Smooth muscle cell (in vitro differentiated cells): ENCODE results near the gene EDRF1. TPM values are rescaled to one million over a fixed set of nuclear protein-coding genes. Genes with fewer than 3 reads are reported as not detected.

Experiments used
- DNase-seq: peaks from one replicate; lab custom pipeline; 2025; ENCODE audit not compliant: unreplicated experiment; lab: John Stamatoyannopoulos, UW
- H2AFZ ChIP-seq: fragments of 200-600 bp; sonication (generic); 2 replicates; pipeline ENCODE4 v1.6.0; 2016; ENCODE audit warnings: antibody characterized with exemption, low read depth, mild to moderate bottlenecking
- H3F3A ChIP-seq: fragments of 200-600 bp; sonication (generic); 2 replicates; pipeline ENCODE4 v1.6.0; 2017; ENCODE audit warnings: antibody characterized with exemption, low read depth
- H3K27ac ChIP-seq: fragments of 200-600 bp; sonication (generic); 2 replicates; pipeline ENCODE4 v1.5.1; 2016; ENCODE audit warnings: low read depth, mild to moderate bottlenecking
- H3K27me3 ChIP-seq: fragments of 200-600 bp; sonication (generic); 2 replicates; pipeline ENCODE4 v1.6.1; 2016; ENCODE audit warnings: low read depth, mild to moderate bottlenecking
- H3K36me3 ChIP-seq: fragments of 200-600 bp; sonication (generic); 2 replicates; pipeline ENCODE4 v1.5.1; 2016; ENCODE audit warnings: low read depth
- H3K4me1 ChIP-seq: fragments of 200-600 bp; sonication (generic); 2 replicates; pipeline ENCODE4 v1.5.1; 2016; ENCODE audit warnings: low read depth
- H3K4me2 ChIP-seq: fragments of 200-600 bp; sonication (generic); 2 replicates; pipeline ENCODE4 v1.6.0; 2016; ENCODE audit warnings: mild to moderate bottlenecking
- H3K4me3 ChIP-seq: fragments of 200-600 bp; sonication (generic); 2 replicates; pipeline ENCODE4 v1.5.1; 2016; ENCODE audit warnings: mild to moderate bottlenecking
- H3K79me2 ChIP-seq: fragments of 200-600 bp; sonication (generic); 2 replicates; pipeline ENCODE4 v1.6.0; 2016; ENCODE audit warnings: low read depth, mild to moderate bottlenecking
- H3K9ac ChIP-seq: fragments of 200-600 bp; sonication (generic); 2 replicates; pipeline ENCODE4 v1.6.0; 2016; ENCODE audit warnings: low read depth
- H3K9me3 ChIP-seq: fragments of 200-600 bp; sonication (generic); replicated peaks from 2 replicates; pipeline ENCODE4 v1.5.1; 2016; ENCODE audit warnings: low read depth
- H4K20me1 ChIP-seq: fragments of 200-600 bp; sonication (generic); 2 replicates; pipeline ENCODE4 v1.6.0; 2016; ENCODE audit warnings: low read depth
- CTCF ChIP-seq: fragments of 200-600 bp; sonication (generic); IDR thresholded peaks from 2 replicates; pipeline ENCODE4 v1.5.1; 2017; ENCODE audit warnings: borderline replicate concordance, mild to moderate bottlenecking, antibody characterized with exemption; ENCODE audit not compliant: insufficient read depth, poor library complexity, severe bottlenecking
- WGBS: methylation state at CpG from one replicate; pipeline ENCODE4 v1.1.7; 2016; ENCODE audit warnings: low lambda C conversion rate; 5-methylcytosine and 5-hydroxymethylcytosine counted together
- polyA plus RNA-seq: library from polyadenylated mRNA; unstranded; fragments of >200 nt; fragmentation: Nextera tagmentation; extraction: Ambion mirVana; gene quantifications from 2 replicates; pipeline ENCODE4 v1.2.1, GENCODE V29; 2016
- total RNA-seq: library from RNA; depleted of rRNA; stranded (reverse); fragments of >200 nt; gene quantifications from 2 replicates; pipeline ENCODE4 v1.2.3, GENCODE V29; 2014

EDRF1 gene
- total and polyA plus RNA-seq, 2 experiments from 2014 or later = 8.5 to 22.0 TPM

GRCh38 chr10:125792342-125793300 is 73.1 kb downstream of the EDRF1 start:
- Histone ChIP-seq H4K20me1 (no peaks in the 10 kb centered on the region), H2AFZ (no peak overlapping the region), H3K9me3 (no peaks in the 10 kb centered on the region), H3K4me2 (no peak overlapping the region), H3K27me3 (no peaks in the 10 kb centered on the region), H3K4me1 (no peaks in the 10 kb centered on the region), H3K79me2 (no peaks in the 10 kb centered on the region), H3F3A (no peaks in the 10 kb centered on the region), H3K9ac (no peak overlapping the region), H3K4me3 (no peak overlapping the region), H3K36me3 (no peaks in the 10 kb centered on the region), H3K27ac (no peak overlapping the region)
- DNase-seq = no peak
- WGBS = 95% methylated on average over 14 of the region's 14 CpGs
- no peak for TF ChIP-seq CTCF

- no peaks in the 10 kb centered on the region for H3K27me3 ChIP-seq
- H3F3A ChIP-seq = no peaks in the 10 kb centered on the region
- H3K4me2 ChIP-seq = no peak overlapping the region
- H3K27ac ChIP-seq = no peak overlapping the region
- TF ChIP-seq CTCF = no peak
- no peaks in the 10 kb centered on the region for H3K4me1 ChIP-seq
- H2AFZ ChIP-seq = no peak overlapping the region
- peaks cover 11% of the 10 kb centered on the region for H4K20me1 ChIP-seq
- no peaks in the 10 kb centered on the region for H3K9me3 ChIP-seq
- H3K9ac ChIP-seq = no peak overlapping the region
- DNase-seq = no peak
- H3K36me3 ChIP-seq = no peaks in the 10 kb centered on the region
- H3K79me2 ChIP-seq = no peaks in the 10 kb centered on the region
- 92% methylated on average over 2 of the region's 2 CpGs for WGBS
- no peak overlapping the region for H3K4me3 ChIP-seq
Measured at GRCh38 chr10:125795128-125795527, 75.6 kb downstream of the EDRF1 start.

GRCh38 chr10:125795637-125796190 is 76.2 kb downstream of the EDRF1 start:
- WGBS = 81% methylated on average over 8 of the region's 8 CpGs
- Histone ChIP-seq H3F3A (no peaks in the 10 kb centered on the region), H3K4me2 (no peak overlapping the region), H4K20me1 (peaks cover 12% of the 10 kb centered on the region), H2AFZ (no peak overlapping the region), H3K9ac (no peak overlapping the region), H3K79me2 (no peaks in the 10 kb centered on the region), H3K9me3 (no peaks in the 10 kb centered on the region), H3K36me3 (no peaks in the 10 kb centered on the region), H3K27ac (no peak overlapping the region), H3K4me1 (no peaks in the 10 kb centered on the region), H3K27me3 (no peaks in the 10 kb centered on the region), H3K4me3 (no peak overlapping the region)
- no peak for TF ChIP-seq CTCF
- no peak for DNase-seq
